ENCODE results near the gene PRDM16. TPM values are rescaled to one million over a fixed set of nuclear protein-coding genes. Genes with fewer than 3 reads are reported as not detected.

PRDM16 gene
- total and polyA plus RNA-seq, 4 donors = 0.05 to 0.67 (median 0.19) TPM

DNA sequence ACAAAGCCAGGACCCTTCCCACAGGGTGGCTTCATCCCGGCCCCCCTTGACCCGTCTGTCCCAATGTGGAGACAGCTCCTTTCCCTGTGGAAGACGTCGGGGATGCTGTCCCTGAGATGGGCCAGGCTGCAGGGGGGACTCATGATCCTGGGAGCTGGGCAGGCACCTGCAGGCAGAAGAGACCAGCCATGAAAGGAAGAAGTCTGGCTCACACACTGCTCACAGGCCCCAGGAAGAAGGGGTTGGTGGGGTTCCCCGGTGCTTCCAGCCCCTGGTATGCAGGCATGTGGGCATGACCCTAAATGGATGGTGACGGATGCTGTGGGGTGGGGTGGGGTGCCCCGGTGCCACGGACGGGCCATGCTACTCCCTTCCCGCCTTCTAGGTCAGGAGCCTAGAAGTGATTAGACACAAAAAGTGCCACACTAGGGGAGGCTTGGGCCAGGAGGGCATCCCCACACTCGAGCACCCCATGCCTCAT lies 39.5 kb upstream of the PRDM16 start:
- H3K36me3 ChIP-seq (ENCODE audit: control insufficient read depth in 4 of 4, insufficient read depth in 3 of 4, low read depth in 1 of 4, low read length in 3 of 4) = no peaks in the 10 kb centered on the region
- no peaks in the 10 kb centered on the region for H3K9me3 ChIP-seq (ENCODE audit: control insufficient read depth in 4 of 4, low read length in 3 of 4)
- H3K27ac ChIP-seq (ENCODE audit: low read depth in 1 of 2, low read length in 2 of 2) = no peak overlapping the region
- H3K4me1 ChIP-seq (ENCODE audit: control insufficient read depth in 4 of 4, insufficient read depth in 4 of 4, low read length in 3 of 4) = no peaks in the 10 kb centered on the region
- TF ChIP-seq ATF3 (IDR thresholded peaks at IDR 0.05) (no peak), HNF4A (conservative IDR thresholded peaks at IDR 0.05) (no peak), FOXA2 (IDR thresholded peaks at IDR 0.05) (no peak), RXRA (IDR thresholded peaks at IDR 0.05) (no peak), YY1 (IDR thresholded peaks at IDR 0.05) (no peak), EGR1 (IDR thresholded peaks at IDR 0.05; ENCODE audit: low read depth in 2 of 2) (no peak), REST (IDR thresholded peaks at IDR 0.05) (no peak), JUND (IDR thresholded peaks at IDR 0.05) (no peak), RAD21 (IDR thresholded peaks at IDR 0.05) (no peak), GABPA (IDR thresholded peaks at IDR 0.05 in 1 of 2, conservative IDR thresholded peaks at IDR 0.05 in 1 of 2) (no peak)
- TF ChIP-seq, protein P1, sequence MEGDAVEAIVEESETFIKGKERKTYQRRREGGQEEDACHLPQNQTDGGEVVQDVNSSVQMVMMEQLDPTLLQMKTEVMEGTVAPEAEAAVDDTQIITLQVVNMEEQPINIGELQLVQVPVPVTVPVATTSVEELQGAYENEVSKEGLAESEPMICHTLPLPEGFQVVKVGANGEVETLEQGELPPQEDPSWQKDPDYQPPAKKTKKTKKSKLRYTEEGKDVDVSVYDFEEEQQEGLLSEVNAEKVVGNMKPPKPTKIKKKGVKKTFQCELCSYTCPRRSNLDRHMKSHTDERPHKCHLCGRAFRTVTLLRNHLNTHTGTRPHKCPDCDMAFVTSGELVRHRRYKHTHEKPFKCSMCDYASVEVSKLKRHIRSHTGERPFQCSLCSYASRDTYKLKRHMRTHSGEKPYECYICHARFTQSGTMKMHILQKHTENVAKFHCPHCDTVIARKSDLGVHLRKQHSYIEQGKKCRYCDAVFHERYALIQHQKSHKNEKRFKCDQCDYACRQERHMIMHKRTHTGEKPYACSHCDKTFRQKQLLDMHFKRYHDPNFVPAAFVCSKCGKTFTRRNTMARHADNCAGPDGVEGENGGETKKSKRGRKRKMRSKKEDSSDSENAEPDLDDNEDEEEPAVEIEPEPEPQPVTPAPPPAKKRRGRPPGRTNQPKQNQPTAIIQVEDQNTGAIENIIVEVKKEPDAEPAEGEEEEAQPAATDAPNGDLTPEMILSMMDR (IDR thresholded peaks at IDR 0.05; ENCODE audit: low read depth, low read length, missing input control) = no peak
- TF ChIP-seq, protein P2, sequence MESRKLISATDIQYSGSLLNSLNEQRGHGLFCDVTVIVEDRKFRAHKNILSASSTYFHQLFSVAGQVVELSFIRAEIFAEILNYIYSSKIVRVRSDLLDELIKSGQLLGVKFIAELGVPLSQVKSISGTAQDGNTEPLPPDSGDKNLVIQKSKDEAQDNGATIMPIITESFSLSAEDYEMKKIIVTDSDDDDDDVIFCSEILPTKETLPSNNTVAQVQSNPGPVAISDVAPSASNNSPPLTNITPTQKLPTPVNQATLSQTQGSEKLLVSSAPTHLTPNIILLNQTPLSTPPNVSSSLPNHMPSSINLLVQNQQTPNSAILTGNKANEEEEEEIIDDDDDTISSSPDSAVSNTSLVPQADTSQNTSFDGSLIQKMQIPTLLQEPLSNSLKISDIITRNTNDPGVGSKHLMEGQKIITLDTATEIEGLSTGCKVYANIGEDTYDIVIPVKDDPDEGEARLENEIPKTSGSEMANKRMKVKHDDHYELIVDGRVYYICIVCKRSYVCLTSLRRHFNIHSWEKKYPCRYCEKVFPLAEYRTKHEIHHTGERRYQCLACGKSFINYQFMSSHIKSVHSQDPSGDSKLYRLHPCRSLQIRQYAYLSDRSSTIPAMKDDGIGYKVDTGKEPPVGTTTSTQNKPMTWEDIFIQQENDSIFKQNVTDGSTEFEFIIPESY (IDR thresholded peaks at IDR 0.05) = no peak
- H3K9ac ChIP-seq (ENCODE audit: low read depth in 1 of 2, low read length in 2 of 2) = no peak overlapping the region
- DNase-seq (ENCODE audit: low spot score) = no peak
- H3K27me3 ChIP-seq (ENCODE audit: control insufficient read depth in 4 of 4, insufficient read depth in 4 of 4, low read length in 3 of 4) = peaks cover 0 to 4% (median 0%) of the 10 kb centered on the region in 4 donors
- H3K4me3 ChIP-seq (ENCODE audit: low read depth in 1 of 3, low read length in 3 of 3) = no peak overlapping the region
- WGBS = 75% methylated on average over 11 of the region's 11 CpGs

DNA sequence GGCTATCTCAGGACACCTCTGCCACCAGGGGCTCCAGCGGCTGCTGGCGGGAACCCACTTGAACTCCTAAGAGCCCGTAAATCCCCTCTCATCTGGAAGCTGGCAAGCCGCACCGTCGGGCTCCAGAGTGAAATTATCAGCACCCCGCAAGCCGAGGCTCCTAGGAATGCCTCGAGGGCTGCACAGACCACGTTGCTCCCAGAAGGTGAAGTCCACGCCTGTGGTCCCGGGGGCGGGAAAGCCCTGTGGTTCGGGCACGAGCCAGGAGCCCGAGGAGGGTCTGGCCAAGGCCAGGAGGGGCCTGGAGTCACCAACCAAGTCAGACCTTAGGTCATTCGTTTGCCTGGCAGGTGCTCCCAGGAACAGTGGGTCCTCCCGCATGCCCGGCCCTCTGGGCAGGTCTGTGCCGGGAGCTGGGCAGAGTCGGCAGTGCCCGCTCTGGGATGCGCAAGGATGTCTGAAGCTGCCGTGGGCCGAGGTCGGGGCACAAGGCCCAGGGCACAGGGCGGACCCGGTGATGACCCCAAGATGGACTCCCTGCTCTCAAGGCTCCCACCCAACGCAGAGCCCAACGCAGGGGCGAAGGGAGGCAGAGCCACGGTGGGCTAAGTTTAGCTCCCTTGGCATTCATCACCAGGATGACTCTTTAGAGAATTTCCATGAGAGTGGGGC lies 38.9 kb upstream of the PRDM16 start:
- Histone ChIP-seq H3K9me3 (ENCODE audit: control insufficient read depth in 4 of 4, low read length in 3 of 4) (no peaks in the 10 kb centered on the region), H3K27ac (ENCODE audit: low read depth in 1 of 2, low read length in 2 of 2) (no peak overlapping the region), H3K4me3 (ENCODE audit: low read depth in 1 of 3, low read length in 3 of 3) (no peak overlapping the region), H3K4me1 (ENCODE audit: control insufficient read depth in 4 of 4, insufficient read depth in 4 of 4, low read length in 3 of 4) (no peaks in the 10 kb centered on the region), H3K27me3 (ENCODE audit: control insufficient read depth in 4 of 4, insufficient read depth in 4 of 4, low read length in 3 of 4) (peaks cover 0 to 4% (median 0%) of the 10 kb centered on the region in 4 donors), H3K36me3 (ENCODE audit: control insufficient read depth in 4 of 4, insufficient read depth in 3 of 4, low read depth in 1 of 4, low read length in 3 of 4) (no peaks in the 10 kb centered on the region), H3K9ac (ENCODE audit: low read depth in 1 of 2, low read length in 2 of 2) (no peak overlapping the region)
- WGBS = 86% methylated on average over 32 of the region's 32 CpGs
- no peak for DNase-seq (ENCODE audit: low spot score)
- TF ChIP-seq YY1 (IDR thresholded peaks at IDR 0.05) (no peak), ATF3 (IDR thresholded peaks at IDR 0.05) (no peak), GABPA (IDR thresholded peaks at IDR 0.05 in 1 of 2, conservative IDR thresholded peaks at IDR 0.05 in 1 of 2) (no peak), JUND (IDR thresholded peaks at IDR 0.05) (no peak), SP1 (IDR thresholded peaks at IDR 0.05) (no peak), HNF4G (IDR thresholded peaks at IDR 0.05) (no peak), REST (IDR thresholded peaks at IDR 0.05) (no peak)
- TF ChIP-seq, protein P1 (IDR thresholded peaks at IDR 0.05; ENCODE audit: low read depth, low read length, missing input control) = no peak
